HepG2 (cell line): ENCODE measurements around the gene TXN2. TPM values are rescaled to one million over a fixed set of nuclear protein-coding genes. Genes with fewer than 3 reads are reported as not detected.
A peak's percentile ranks its signal among the peaks of the same experiment; 100 is the strongest.

ENCODE experiments used
- ASH2L ChIP-seq: fragments of 300-600, 200-600 bp; sonication (generic); IDR thresholded peaks from 2 replicates; pipeline ENCODE4 v1.7.0; 2017; ENCODE audit warnings: low read depth, mild to moderate bottlenecking, moderate library complexity, mixed read lengths, low read length; ENCODE audit not compliant: insufficient read length
- BCL6 ChIP-seq: IDR thresholded peaks from 2 replicates; pipeline ENCODE4 v1.6.1; 2016; ENCODE audit warnings: missing genetic modification reagents, missing compliant biosample characterization
- E2F1 ChIP-seq: sonication (generic); formaldehyde crosslinking; IDR thresholded peaks from 2 replicates; pipeline ENCODE4 v1.5.0; 2020; ENCODE audit warnings: missing genetic modification reagents
- JUN ChIP-seq: sonication (generic); formaldehyde crosslinking; IDR thresholded peaks from 2 replicates; pipeline ENCODE4 v1.4.0; 2020; ENCODE audit warnings: mild to moderate bottlenecking, missing genetic modification reagents
- MXI1 ChIP-seq: IDR thresholded peaks from 3 replicates; pipeline ENCODE4 v1.6.1; 2012; ENCODE audit warnings: low read depth, low read length, inconsistent platforms, borderline replicate concordance
- PHF20 ChIP-seq: sonication (generic); formaldehyde crosslinking; IDR thresholded peaks from 2 replicates; pipeline ENCODE4 v1.5.0; 2020; ENCODE audit warnings: mild to moderate bottlenecking, missing genetic modification reagents
- PPARG ChIP-seq: conservative IDR thresholded peaks from 2 replicates; pipeline ENCODE4 v1.6.1; 2016; ENCODE audit warnings: missing biosample characterization, missing genetic modification reagents
- SOX6 ChIP-seq, 2 experiments: fragments of 450-650 bp in 1 of 2; sonication (generic) in 1 of 2; formaldehyde crosslinking in 1 of 2; IDR thresholded peaks; 2 replicates each; pipeline versions ENCODE4 v1.4.0 to v1.6.1; 2017 to 2020; ENCODE audit warnings: antibody characterized with exemption in 1 of 2, mild to moderate bottlenecking in 1 of 2, missing genetic modification reagents in 1 of 2
- U2AF2 ChIP-seq: fragments of 200-400 bp; formaldehyde crosslinking; IDR thresholded peaks from 2 replicates; pipeline ENCODE4 v1.6.1; 2017; ENCODE audit warnings: low read depth, mild to moderate bottlenecking, low read length
- YEATS2 ChIP-seq: sonication (generic); formaldehyde crosslinking; IDR thresholded peaks from 2 replicates; pipeline ENCODE4 v1.4.0; 2020; ENCODE audit warnings: missing genetic modification reagents, borderline replicate concordance
- ZMYM3 ChIP-seq: sonication (generic); formaldehyde crosslinking; IDR thresholded peaks from 2 replicates; pipeline ENCODE4 v1.5.1; 2020; ENCODE audit warnings: mild to moderate bottlenecking, missing genetic modification reagents
- ZNF121 ChIP-seq: sonication (generic); formaldehyde crosslinking; IDR thresholded peaks from 2 replicates; pipeline ENCODE4 v1.5.0; 2020; ENCODE audit warnings: mild to moderate bottlenecking, missing genetic modification reagents
- ZNF337 ChIP-seq: sonication (generic); formaldehyde crosslinking; IDR thresholded peaks from 2 replicates; pipeline ENCODE4 v1.5.1; 2020; ENCODE audit warnings: missing genetic modification reagents, low read depth, mild to moderate bottlenecking, borderline replicate concordance
- ZNF383 ChIP-seq: sonication (generic); formaldehyde crosslinking; IDR thresholded peaks from 2 replicates; pipeline ENCODE4 v1.4.0; 2020; ENCODE audit warnings: missing genetic modification reagents, mild to moderate bottlenecking, borderline replicate concordance
- ZNF446 ChIP-seq: sonication (generic); formaldehyde crosslinking; IDR thresholded peaks from 2 replicates; pipeline ENCODE4 v1.5.0; 2020; ENCODE audit warnings: mild to moderate bottlenecking, missing genetic modification reagents
- polyA plus RNA-seq, 8 experiments: library from polyadenylated mRNA; depleted of rRNA in 3 of 8; stranded (reverse) in 7 of 8; unstranded in 1 of 8; fragments of >200 nt; fragmentation: Illumina TruSeq in 4 of 8; extraction: Trizol in 4 of 8; gene quantifications; 2 replicates each; pipeline versions ENCODE4 v1.2.1 to v1.2.3, GENCODE V29; 2011 to 2016; ENCODE audit warnings: low read depth in 4 of 8, missing spikeins in 1 of 8, mixed read lengths in 1 of 8; ENCODE audit not compliant: insufficient read depth in 1 of 8
- total RNA-seq, 5 experiments: library from RNA; depleted of rRNA; stranded (reverse); fragments of >200 nt; fragmentation: Illumina TruSeq; extraction: Trizol; gene quantifications; 2 replicates each; pipeline ENCODE4 v1.2.3, GENCODE V29; 2016; ENCODE audit warnings: low read depth in 1 of 5
- TF ChIP-seq, protein P1 (sequence below): sonication (generic); formaldehyde crosslinking; IDR thresholded peaks from 2 replicates; pipeline ENCODE4 v1.5.1; 2020; ENCODE audit warnings: missing genetic modification reagents, mild to moderate bottlenecking, borderline replicate concordance
- TF ChIP-seq, protein P2 (sequence below): sonication (generic); formaldehyde crosslinking; IDR thresholded peaks from 2 replicates; pipeline ENCODE4 v1.4.0; 2020; ENCODE audit warnings: missing genetic modification reagents
- TF ChIP-seq, protein P3 (sequence below): sonication (generic); formaldehyde crosslinking; IDR thresholded peaks from 2 replicates; pipeline ENCODE4 v1.4.0; 2020; ENCODE audit warnings: missing genetic modification reagents, borderline replicate concordance

TXN2 gene
- total and polyA plus RNA-seq, 2 of the 13 experiments (the other 11 are each of a cell fraction or from before 2014, with no cell fraction given): 41.4 to 109 TPM

DNA sequence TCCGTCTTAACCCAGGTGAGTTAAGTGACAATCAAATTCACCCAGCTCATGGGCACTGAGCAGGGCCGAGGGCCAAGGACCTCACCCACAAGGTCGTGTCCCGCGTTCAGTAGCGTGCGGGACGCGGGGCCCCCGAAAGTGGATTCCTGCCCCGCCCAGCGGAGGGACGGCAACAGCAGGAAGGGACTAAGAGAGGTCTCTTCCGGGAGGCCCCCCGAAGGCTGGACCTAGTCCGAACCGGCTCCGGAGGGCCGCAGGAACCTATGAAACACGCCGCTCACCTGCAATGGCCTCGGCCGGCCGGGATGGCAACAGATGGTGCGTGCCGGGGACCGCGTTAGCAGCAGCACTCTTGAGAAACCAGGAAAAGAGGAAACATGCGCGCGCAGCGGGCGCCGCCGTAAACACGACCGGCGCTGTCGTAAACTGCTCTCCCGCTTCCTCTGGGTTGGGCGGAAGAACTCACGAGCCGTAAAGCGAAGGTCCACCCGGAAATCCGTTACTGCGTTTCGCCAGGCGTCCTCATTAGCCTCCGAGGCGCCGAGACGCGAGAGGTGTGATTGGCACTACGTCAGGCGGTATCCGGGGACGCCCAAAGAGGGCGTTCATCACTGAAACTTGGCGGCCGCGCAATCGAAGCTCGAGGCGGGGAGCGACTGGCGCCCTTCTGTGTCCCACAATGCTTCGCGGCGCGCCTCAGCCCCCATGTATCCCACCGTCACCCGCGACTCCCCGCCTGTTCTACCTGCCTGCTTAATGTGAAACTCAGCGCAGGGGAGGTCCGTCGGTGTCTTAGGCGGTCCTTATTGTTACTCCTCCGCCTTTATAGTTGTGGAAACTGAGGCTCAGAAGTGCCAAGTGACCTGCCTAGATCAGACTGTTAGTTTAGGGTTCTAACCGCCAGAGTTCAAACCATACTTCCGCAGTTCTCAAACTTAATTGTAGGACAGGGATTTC, 47.6 kb upstream of the TXN2 start, which contains the start of gene EIF3D (continued):
- TF ChIP-seq, protein P1, sequence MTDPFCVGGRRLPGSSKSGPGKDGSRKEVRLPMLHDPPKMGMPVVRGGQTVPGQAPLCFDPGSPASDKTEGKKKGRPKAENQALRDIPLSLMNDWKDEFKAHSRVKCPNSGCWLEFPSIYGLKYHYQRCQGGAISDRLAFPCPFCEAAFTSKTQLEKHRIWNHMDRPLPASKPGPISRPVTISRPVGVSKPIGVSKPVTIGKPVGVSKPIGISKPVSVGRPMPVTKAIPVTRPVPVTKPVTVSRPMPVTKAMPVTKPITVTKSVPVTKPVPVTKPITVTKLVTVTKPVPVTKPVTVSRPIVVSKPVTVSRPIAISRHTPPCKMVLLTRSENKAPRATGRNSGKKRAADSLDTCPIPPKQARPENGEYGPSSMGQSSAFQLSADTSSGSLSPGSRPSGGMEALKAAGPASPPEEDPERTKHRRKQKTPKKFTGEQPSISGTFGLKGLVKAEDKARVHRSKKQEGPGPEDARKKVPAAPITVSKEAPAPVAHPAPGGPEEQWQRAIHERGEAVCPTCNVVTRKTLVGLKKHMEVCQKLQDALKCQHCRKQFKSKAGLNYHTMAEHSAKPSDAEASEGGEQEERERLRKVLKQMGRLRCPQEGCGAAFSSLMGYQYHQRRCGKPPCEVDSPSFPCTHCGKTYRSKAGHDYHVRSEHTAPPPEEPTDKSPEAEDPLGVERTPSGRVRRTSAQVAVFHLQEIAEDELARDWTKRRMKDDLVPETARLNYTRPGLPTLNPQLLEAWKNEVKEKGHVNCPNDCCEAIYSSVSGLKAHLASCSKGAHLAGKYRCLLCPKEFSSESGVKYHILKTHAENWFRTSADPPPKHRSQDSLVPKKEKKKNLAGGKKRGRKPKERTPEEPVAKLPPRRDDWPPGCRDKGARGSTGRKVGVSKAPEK (CRISPR knock-in tag): no peak
- TF ChIP-seq MXI1 (peak; percentile 82; the same call in 2 of the 3 replicates), ZNF383 (CRISPR knock-in tag) (no peak; the same call in 1 of the 2 replicates), SOX6 (IDR thresholded peaks at IDR 0.05) (no peak), SOX6 (CRISPR knock-in tag; IDR thresholded peaks at IDR 0.05) (peak; percentile 70; the same call in 1 of the 2 replicates), ASH2L (peak; percentile 87), ZNF121 (no peak), U2AF2 (no peak), BCL6 (CRISPR knock-in tag) (peak; percentile 53), JUN (CRISPR knock-in tag) (peak; percentile 77), ZNF446 (CRISPR knock-in tag) (no peak), ZNF337 (no peak), E2F1 (CRISPR knock-in tag) (peak; percentile 97), YEATS2 (CRISPR knock-in tag) (peak; percentile 98), PHF20 (CRISPR knock-in tag) (peak; percentile 99), ZMYM3 (CRISPR knock-in tag) (no peak; the same call in none of the 2 replicates), PPARG (CRISPR knock-in tag) (0 out of 2 replicates have a peak, but pooled peaks have one; percentile 7)
- TF ChIP-seq, protein P2, sequence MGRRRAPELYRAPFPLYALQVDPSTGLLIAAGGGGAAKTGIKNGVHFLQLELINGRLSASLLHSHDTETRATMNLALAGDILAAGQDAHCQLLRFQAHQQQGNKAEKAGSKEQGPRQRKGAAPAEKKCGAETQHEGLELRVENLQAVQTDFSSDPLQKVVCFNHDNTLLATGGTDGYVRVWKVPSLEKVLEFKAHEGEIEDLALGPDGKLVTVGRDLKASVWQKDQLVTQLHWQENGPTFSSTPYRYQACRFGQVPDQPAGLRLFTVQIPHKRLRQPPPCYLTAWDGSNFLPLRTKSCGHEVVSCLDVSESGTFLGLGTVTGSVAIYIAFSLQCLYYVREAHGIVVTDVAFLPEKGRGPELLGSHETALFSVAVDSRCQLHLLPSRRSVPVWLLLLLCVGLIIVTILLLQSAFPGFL (CRISPR knock-in tag): no peak
- TF ChIP-seq, protein P3, sequence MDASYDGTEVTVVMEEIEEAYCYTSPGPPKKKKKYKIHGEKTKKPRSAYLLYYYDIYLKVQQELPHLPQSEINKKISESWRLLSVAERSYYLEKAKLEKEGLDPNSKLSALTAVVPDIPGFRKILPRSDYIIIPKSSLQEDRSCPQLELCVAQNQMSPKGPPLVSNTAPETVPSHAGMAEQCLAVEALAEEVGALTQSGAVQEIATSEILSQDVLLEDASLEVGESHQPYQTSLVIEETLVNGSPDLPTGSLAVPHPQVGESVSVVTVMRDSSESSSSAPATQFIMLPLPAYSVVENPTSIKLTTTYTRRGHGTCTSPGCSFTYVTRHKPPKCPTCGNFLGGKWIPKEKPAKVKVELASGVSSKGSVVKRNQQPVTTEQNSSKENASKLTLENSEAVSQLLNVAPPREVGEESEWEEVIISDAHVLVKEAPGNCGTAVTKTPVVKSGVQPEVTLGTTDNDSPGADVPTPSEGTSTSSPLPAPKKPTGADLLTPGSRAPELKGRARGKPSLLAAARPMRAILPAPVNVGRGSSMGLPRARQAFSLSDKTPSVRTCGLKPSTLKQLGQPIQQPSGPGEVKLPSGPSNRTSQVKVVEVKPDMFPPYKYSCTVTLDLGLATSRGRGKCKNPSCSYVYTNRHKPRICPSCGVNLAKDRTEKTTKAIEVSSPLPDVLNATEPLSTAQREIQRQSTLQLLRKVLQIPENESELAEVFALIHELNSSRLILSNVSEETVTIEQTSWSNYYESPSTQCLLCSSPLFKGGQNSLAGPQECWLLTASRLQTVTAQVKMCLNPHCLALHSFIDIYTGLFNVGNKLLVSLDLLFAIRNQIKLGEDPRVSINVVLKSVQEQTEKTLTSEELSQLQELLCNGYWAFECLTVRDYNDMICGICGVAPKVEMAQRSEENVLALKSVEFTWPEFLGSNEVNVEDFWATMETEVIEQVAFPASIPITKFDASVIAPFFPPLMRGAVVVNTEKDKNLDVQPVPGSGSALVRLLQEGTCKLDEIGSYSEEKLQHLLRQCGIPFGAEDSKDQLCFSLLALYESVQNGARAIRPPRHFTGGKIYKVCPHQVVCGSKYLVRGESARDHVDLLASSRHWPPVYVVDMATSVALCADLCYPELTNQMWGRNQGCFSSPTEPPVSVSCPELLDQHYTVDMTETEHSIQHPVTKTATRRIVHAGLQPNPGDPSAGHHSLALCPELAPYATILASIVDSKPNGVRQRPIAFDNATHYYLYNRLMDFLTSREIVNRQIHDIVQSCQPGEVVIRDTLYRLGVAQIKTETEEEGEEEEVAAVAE: peak; percentile 85; the same call in 1 of the 2 replicates
